ENCODE data around the gene SRRM1. TPM values are rescaled to one million over a fixed set of nuclear protein-coding genes. Genes with fewer than 3 reads are reported as not detected.
A peak's percentile ranks its signal among the peaks of the same experiment; 100 is the strongest.
"Not testable (repeated sequence)": the region's sequence is repeated elsewhere in the genome, so short reads cannot be mapped to it uniquely, and the experiment has no call there.

SRRM1 gene
- total RNA-seq, 1 experiment from 2014 or later: 18.1 TPM

DNA sequence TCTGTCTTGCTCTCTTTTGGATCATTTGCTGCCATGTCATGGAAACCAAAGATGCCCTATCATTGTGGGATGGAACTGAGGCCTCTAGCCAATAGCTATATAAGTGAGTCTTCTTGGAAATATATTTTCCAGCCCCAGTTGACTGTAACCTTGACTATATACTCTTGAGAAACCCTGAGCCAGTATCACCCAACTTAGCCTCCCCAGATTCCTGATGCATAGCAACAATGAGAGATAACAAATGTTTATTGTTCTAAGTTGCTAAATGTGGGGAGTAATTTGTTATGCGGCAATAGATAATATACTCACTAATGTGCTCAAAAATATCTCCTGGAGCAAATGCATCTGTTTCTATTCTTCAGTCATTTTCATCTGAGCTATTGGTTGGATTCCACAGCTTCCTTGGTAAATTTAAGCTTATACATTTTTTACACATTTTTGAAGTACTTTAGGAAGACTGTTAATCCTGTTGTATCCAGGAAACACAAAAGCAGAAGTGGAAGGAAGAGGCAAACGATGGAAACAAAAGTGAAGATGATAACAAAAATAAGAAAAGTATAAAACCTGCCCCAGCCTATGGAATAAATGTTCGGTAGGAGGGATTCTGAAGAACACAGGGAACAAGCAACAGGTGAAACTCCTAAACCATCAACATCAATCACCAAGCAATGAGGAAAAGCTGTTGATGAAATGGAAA is 6.3 kb upstream of the SRRM1 start:
- no peak for DNase-seq

GRCh38 chr1:24639094-24639493 is 4.0 kb upstream of the SRRM1 start:
- Histone ChIP-seq H3K9me3 (no peaks in the 10 kb centered on the region), H3K36me3 (peaks cover 3% of the 10 kb centered on the region), H3K4me3 (no peak overlapping the region), H3K27me3 (no peaks in the 10 kb centered on the region)
- no peak for DNase-seq

More for the DNA sequence above, 6.3 kb upstream of the SRRM1 start:
- Histone ChIP-seq H3K36me3 (no peaks in the 10 kb centered on the region), H3K9me3 (no peaks in the 10 kb centered on the region), H3K4me3 (no peak overlapping the region), H3K27me3 (no peaks in the 10 kb centered on the region)

GRCh38 chr1:24639881-24640280 is 3.2 kb upstream of the SRRM1 start:
- H3K36me3 ChIP-seq: peaks cover 11% of the 10 kb centered on the region
- no peaks in the 10 kb centered on the region for H3K9me3 ChIP-seq
- H3K27me3 ChIP-seq: no peaks in the 10 kb centered on the region
- DNase-seq: no peak
- H3K4me3 ChIP-seq: no peak overlapping the region

- H3K27me3 ChIP-seq: no peaks in the 10 kb centered on the region
- no peaks in the 10 kb centered on the region for H3K9me3 ChIP-seq
- no peak for DNase-seq
Observed at GRCh38 chr1:24640288-24640687, 2.8 kb upstream of the SRRM1 start.

DNA sequence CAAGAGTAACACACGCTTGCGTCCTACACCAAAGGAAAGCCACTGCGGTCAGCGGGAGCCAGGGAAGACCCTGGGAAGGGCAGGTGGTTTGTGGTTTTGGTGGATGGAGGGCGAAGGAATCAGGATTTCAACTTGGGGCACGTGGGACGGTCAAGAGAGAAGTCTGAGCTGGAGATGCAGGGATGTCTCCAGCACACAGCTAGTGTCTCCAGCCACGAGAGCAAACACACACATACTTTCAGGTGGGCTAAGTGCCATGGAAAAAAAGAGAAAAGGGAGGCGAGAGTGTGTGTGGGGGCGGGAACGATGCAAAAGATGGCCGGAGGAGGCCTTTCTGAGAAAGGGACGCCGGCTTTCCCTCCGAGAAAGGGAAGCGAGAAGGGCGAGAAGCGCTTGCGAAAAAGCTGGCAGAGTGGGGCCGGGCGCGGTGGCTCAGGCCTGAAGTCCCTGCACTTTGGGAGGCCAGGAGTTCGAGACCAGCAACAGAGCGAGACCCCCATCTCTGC is 1.4 kb upstream of the SRRM1 start:
- DNase-seq: peak; percentile 29
- Histone ChIP-seq H3K27me3 (no peaks in the 10 kb centered on the region), H3K36me3 (peaks cover 29% of the 10 kb centered on the region), H3K9me3 (no peaks in the 10 kb centered on the region), H3K4me3 (peak overlapping the region; percentile 70)

More at GRCh38 chr1:24640288-24640687, 2.8 kb upstream of the SRRM1 start:
- H3K4me3 ChIP-seq: no peak overlapping the region
- H3K36me3 ChIP-seq: peaks cover 15% of the 10 kb centered on the region

GRCh38 chr1:24643363-24644099 is 429 bp downstream of the SRRM1 start:
- Histone ChIP-seq H3K9me3 (no peaks in the 10 kb centered on the region), H3K4me3 (peak overlapping the region; percentile 92), H3K36me3 (peaks cover 48% of the 10 kb centered on the region), H3K27me3 (no peaks in the 10 kb centered on the region)
- DNase-seq: peak; percentile 25

- peak overlapping the region; percentile 92 for H3K4me3 ChIP-seq
- no peaks in the 10 kb centered on the region for H3K9me3 ChIP-seq
- H3K27me3 ChIP-seq: no peaks in the 10 kb centered on the region
- peak; percentile 5 for DNase-seq
- H3K36me3 ChIP-seq: peaks cover 53% of the 10 kb centered on the region
Observed at GRCh38 chr1:24644100-24644384, 940 bp downstream of the SRRM1 start.

DNA sequence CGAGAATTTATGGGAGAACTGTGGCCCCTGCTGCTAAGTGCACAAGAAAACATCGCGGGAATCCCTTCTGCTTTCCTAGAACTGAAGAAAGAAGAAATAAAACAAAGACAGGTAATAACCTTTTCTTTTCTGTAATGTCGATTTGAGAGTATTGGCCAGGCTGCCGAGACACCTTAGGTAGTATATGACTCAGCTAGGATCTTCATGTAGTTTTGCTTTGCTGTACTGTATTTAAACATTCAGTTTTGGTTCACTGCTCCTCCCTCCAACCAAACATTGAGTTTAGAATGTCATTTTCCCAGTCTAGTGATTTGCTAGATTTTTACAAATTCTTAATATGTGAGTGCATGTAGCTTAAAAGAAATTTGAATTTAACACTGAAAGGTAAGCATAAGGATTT is 5.8 kb downstream of the SRRM1 start:
- H3K36me3 ChIP-seq: peaks cover 94% of the 10 kb centered on the region
- DNase-seq: no peak
- H3K27me3 ChIP-seq: no peaks in the 10 kb centered on the region
- H3K4me3 ChIP-seq: no peak overlapping the region
- no peaks in the 10 kb centered on the region for H3K9me3 ChIP-seq

DNA sequence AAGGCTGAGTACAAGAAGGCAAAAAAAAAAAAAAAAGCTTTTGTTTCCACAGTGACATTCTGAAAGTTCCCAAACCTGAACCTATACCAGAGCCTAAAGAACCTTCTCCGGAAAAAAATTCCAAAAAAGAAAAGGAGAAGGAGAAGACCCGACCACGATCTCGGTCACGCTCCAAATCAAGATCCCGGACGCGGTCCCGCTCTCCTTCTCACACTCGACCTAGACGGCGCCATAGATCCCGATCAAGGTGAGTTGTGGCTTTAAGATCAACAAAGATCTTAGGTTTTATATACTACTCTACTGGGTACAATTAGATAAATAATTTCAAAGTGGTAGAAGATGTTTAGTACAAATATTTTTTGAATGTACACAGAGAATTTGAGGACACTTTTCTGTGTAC is 9.3 kb downstream of the SRRM1 start:
- Histone ChIP-seq H3K4me3 (no peak overlapping the region), H3K27me3 (no peaks in the 10 kb centered on the region), H3K36me3 (peaks cover 94% of the 10 kb centered on the region), H3K9me3 (no peaks in the 10 kb centered on the region)
- no peak for DNase-seq

DNA sequence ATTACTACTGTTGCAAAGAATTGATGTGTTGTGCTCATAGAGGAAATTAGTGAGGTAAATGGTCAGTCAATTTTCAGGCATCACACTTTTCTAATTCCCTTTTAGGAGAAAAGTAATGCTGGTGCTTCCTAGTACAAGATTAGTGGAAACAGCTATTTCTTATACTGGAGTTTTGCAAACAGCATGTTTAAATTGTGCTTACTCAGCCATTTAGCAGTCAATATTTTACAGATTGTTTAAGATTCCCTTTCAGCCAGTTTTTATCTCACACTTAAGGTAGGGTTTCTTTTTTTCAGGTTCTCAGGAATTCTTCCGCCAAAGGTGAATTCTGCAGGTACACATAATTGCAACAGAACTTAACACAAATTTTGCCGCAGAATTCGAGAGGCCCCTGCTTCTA is 10.9 kb downstream of the SRRM1 start:
- no peaks in the 10 kb centered on the region for H3K9me3 ChIP-seq
- no peaks in the 10 kb centered on the region for H3K27me3 ChIP-seq
- no peak overlapping the region for H3K4me3 ChIP-seq
- H3K36me3 ChIP-seq: peaks cover 94% of the 10 kb centered on the region
- no peak for DNase-seq

DNA sequence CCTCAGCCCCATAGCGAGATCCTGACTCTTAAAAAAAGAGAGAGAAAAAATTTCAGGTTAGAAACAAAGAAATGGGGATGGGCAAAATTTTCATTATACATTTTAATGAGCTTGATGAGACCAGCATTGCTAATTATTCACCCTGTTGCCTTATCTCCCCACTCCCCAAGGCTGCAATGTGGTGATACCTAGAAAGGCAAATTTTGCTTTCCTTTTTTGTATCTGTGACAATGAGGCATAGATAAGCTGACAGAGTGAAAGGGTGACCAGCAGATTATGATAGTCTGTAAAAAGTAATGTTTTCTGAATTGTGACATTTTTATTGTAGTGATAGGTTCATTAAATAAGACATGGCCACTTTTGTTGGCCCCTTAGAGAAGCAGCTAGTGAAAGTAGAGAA is 12.9 kb downstream of the SRRM1 start:
- no peak for DNase-seq
- Histone ChIP-seq H3K27me3 (no peaks in the 10 kb centered on the region), H3K36me3 (peaks cover 94% of the 10 kb centered on the region)

DNA sequence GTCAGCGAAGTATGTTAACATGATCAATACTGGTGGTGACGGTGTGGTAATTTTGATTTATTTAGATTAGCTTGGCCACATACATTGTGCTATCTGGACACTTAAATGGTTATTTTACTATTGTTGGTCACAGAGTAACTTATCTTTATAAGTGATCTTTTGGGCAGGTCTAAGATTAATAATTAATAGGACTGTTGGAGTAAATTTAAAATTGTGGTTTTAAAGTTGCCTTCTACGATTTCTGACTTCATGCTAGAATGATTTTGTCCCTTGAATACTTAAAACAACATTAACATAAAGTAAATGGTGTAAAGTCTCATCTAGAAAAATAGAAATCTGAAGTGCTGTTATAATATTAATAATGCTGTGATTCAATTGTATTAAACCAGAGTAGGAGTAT is 14.7 kb downstream of the SRRM1 start:
- H3K36me3 ChIP-seq: peaks cover 100% of the 10 kb centered on the region
- H3K4me3 ChIP-seq: no peak overlapping the region
- DNase-seq: no peak
- H3K27me3 ChIP-seq: no peaks in the 10 kb centered on the region
- H3K9me3 ChIP-seq: no peaks in the 10 kb centered on the region

More for the DNA sequence above, 12.9 kb downstream of the SRRM1 start:
- H3K9me3 ChIP-seq: no peaks in the 10 kb centered on the region
- H3K4me3 ChIP-seq: no peak overlapping the region

DNA sequence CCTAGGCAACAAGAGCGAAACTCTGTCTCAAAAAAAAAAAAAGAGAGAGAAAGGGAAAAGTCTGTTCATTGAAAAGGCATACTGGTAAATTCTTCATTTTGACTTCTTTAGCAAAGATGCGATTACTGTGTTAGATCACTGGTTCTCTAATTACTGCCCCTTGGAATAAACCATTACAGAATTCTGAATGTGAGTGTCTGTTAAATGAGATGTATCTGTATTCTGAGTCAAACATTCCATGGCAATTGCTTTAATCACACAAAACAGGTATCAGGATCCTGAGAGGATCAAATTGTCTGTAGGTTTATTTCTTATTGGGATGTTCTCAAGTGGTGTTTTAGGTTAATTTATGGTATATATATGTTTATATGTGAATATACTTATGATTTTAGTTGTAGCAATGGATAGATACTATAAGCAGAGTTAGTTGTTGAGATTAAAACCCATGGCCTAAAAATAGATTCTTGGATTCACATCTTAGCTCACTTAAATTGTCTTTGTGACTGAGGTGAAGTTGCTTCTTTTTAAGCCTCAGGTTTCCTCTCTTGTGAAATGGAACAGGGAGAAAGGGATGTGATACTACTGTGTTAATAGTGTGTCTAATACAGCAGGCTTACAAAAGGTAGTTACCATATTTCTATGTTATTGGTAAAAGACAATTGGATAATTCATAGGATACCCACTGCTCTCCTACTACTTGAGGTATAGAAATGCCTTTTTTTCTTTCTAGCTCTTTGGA is 16.2 kb downstream of the SRRM1 start:
- Histone ChIP-seq H3K4me3 (no peak overlapping the region), H3K9me3 (no peaks in the 10 kb centered on the region), H3K36me3 (peaks cover 97% of the 10 kb centered on the region)

GRCh38 chr1:24659993-24660665 is 17.0 kb downstream of the SRRM1 start:
- Histone ChIP-seq H3K4me3 (no peak overlapping the region), H3K36me3 (peaks cover 97% of the 10 kb centered on the region), H3K27me3 (no peaks in the 10 kb centered on the region), H3K9me3 (no peaks in the 10 kb centered on the region)
- DNase-seq: peak; percentile 7

More for the DNA sequence above, 16.2 kb downstream of the SRRM1 start:
- H3K27me3 ChIP-seq: no peaks in the 10 kb centered on the region
- no peak for DNase-seq

GRCh38 chr1:24664507-24665033 is 21.5 kb downstream of the SRRM1 start:
- no peaks in the 10 kb centered on the region for H3K9me3 ChIP-seq
- peaks cover 95% of the 10 kb centered on the region for H3K36me3 ChIP-seq
- H3K27me3 ChIP-seq: no peaks in the 10 kb centered on the region
- no peak overlapping the region for H3K4me3 ChIP-seq
- DNase-seq: no peak

- no peaks in the 10 kb centered on the region for H3K9me3 ChIP-seq
- H3K4me3 ChIP-seq: no peak overlapping the region
- no peak for DNase-seq
- H3K27me3 ChIP-seq: no peaks in the 10 kb centered on the region
- peaks cover 94% of the 10 kb centered on the region for H3K36me3 ChIP-seq
Observed at GRCh38 chr1:24666794-24667193, 23.7 kb downstream of the SRRM1 start.

DNA sequence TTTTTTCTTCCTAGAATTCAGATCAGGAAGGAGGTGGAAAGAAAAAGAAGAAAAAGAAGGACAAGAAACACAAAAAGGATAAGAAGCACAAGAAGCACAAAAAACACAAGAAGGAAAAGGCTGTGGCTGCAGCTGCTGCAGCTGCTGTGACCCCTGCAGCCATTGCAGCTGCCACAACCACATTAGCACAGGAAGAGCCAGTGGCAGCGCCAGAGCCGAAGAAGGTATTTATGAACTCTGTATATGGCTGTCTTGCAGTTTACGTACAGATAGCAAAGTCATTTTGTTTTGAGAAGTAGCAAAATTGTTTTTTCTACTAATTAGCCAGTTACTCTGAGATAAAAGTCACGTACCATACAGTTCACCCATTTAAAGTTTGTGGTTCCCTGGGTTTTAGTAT is 28.3 kb downstream of the SRRM1 start:
- not testable (repeated sequence) for DNase-seq, H3K4me3 ChIP-seq, H3K27me3 ChIP-seq, H3K9me3 ChIP-seq
- H3K36me3 ChIP-seq: peaks cover 85% of the 10 kb centered on the region

All from MG63 (cell line).